Activated naive CD4-positive, alpha-beta T cell treated with anti-CD3 and anti-CD28 coated beads, Interleukin-2, amount 50 U/mL, for 72 hours (primary cell): Measurements from ENCODE around the gene NUTF2. TPM values are rescaled to one million over a fixed set of nuclear protein-coding genes. Genes with fewer than 3 reads are reported as not detected.
"Not testable (repeated sequence)": the region's sequence is repeated elsewhere in the genome, so short reads cannot be mapped to it uniquely, and the experiment has no call there.

ENCODE experiments used
- ATAC-seq, 2 donors: fragments of 150-1000 bp; cut with Tn5 transposase; 2 replicates each; pipeline ENCODE4 v1.10.0; 2021; ENCODE audit warnings: mild to moderate bottlenecking in 2 of 2, moderate library complexity in 2 of 2
- DNase-seq, 2 donors: peaks; one replicate each; pipeline ENCODE4 v3.0.0; 2021 to 2022; ENCODE audit warnings: low spot score in 2 of 2
- H3K27ac Mint-ChIP-seq, 2 donors: one replicate each; pipeline ENCODE4 v1.8.0; 2022; ENCODE audit warnings: mild to moderate bottlenecking in 2 of 2, mixed read lengths in 2 of 2
- H3K36me3 Mint-ChIP-seq, 2 donors: one replicate each; pipeline ENCODE4 v1.8.0; 2022; ENCODE audit warnings: mixed read lengths in 2 of 2
- H3K9me3 Mint-ChIP-seq, 2 donors: one replicate each; pipeline ENCODE4 v1.8.0; 2022; ENCODE audit warnings: mixed read lengths in 2 of 2
- total RNA-seq, 2 donors: library from RNA; stranded (reverse); gene quantifications; one replicate each; pipeline ENCODE4 v1.2.3, GENCODE V29; 2022

The NUTF2 gene
- total RNA-seq, 2 donors from 2014 or later: 111 to 160 TPM

- Mint-ChIP-seq H3K27ac (no peak overlapping the region), H3K36me3 (peaks cover 0 to 7% of the 10 kb centered on the region in 2 donors), H3K9me3 (no peaks in the 10 kb centered on the region)
- no peak for DNase-seq
- ATAC-seq: no peak
Observed at GRCh38 chr16:67885976-67886375, 39.2 kb downstream of the NUTF2 start.

DNA sequence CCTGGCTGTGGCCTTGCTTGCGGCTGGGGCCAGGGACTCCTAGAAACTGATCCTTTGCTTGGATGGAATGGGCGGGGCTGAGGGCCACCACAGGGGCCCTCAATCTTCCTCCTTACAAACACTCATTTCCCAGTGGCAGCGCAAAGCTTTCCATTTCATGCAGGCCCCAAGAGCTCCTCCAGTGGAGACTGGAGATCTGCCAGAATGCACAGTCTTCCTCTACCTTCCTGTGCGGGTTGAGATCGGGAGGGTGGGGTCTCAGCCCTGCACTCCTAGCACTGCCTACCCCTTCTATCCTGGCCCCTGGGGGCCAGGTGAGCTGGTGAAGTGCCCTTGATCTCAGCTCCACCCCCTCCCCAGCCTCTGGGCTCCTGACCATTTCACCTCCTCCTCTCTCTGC is 39.7 kb downstream of the NUTF2 start:
- no peak for ATAC-seq
- Mint-ChIP-seq H3K36me3 (peaks cover 0 to 7% of the 10 kb centered on the region in 2 donors), H3K9me3 (no peaks in the 10 kb centered on the region), H3K27ac (no peak overlapping the region)
- DNase-seq: no peak

DNA sequence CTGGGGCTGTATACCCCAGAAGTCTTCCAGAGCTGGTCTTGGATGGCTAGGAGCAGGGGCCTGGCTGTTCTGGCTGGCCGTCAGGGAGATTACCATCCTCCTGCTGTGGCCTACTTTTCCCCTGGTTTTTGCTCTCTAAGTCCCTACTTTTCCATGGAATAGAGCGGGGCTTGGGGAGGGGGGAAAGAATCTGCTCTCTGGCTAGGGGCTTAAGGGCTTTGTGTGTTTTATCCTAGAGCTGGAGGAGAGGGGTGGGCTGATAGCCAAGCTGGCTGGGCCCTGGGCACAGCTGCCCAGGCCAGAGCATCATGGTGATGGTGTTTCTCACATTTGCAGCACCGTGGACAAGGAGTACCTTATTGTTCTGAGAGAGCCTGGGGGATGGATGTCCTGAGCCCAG is 41.6 kb downstream of the NUTF2 start:
- H3K36me3 Mint-ChIP-seq: peaks cover under 1 to 4% of the 10 kb centered on the region in 2 donors
- ATAC-seq (no peak), DNase-seq (no peak)
- H3K27ac Mint-ChIP-seq: peak overlapping the region in 1 of 2 donors; percentile 86
- H3K9me3 Mint-ChIP-seq: no peaks in the 10 kb centered on the region

DNA sequence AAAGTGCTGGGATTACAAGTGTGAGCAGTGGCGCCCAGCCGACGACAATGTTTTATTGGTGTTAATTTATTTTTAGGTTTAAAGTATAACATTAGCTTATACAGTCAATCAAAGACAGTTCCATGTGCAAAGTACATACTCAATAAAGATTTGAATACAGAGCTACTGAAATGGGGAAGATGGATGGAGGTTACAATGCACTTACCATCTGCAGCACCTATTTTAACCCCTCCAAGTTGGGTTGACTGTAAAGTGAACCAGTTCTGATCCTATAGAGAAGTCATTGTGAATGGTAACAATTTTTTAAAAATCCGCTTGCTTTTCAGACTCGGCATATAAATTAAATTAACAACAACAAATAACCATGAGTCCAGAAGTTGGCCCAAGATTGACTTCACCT is 45.6 kb downstream of the NUTF2 start:
- H3K9me3 Mint-ChIP-seq: no peaks in the 10 kb centered on the region
- ATAC-seq (no peak), DNase-seq (no peak)
- H3K36me3 Mint-ChIP-seq: peaks cover 4 to 7% of the 10 kb centered on the region in 2 donors
- H3K27ac Mint-ChIP-seq: peak overlapping the region; percentile 66 to 94

DNA sequence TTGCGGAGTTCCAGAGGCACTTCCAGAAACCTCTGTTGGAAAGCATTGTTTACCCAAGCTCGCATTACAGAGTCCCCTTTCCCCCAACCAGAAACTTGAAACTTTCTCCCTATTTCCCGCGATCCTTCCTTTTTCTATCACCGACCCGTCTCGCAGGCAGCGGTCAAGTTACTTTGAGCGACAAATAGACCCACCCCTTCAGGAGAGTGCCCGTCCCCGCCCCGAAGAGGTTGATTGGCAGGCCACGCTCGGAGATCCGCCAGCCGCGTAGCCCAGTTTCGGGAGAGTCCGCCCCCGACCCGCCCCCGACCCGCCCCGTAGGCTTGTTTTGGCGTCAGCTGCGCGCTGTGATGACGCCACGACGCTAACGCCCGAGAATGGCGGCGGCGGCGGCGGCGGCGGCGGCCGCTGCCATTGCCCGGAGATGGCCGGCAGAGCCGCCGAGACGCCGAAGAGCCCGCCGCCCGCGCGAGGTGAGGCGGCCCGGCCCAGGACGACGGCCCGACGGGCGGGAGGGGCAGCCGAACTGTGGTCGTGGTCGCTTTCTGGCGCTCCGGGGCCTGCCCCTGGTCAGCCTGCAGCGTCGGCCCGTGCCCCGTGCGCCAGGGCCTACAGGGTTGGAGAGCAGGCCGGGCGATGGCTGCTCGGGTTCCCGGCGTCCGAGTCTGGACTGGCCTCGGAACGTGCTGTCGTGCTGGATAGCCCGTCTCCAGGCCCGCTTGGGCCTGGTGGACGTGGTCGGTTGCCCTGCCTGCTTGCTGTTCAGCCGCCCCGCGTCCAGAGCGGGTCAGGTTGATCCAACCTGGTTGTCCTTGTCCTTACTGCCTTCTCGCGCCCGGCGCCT is 46.4 kb downstream of the NUTF2 start, which contains the start of gene PSKH1:
TSS of gene PSKH1 (plus strand) at position 356 of the 844 bp plus-strand sequence. CDS start 15,496 bp downstream, outside the sequence.
- Mint-ChIP-seq H3K36me3 (peaks cover 4 to 7% of the 10 kb centered on the region in 2 donors), H3K9me3 (no peaks in the 10 kb centered on the region), H3K27ac (peak within 1 kb of the TSS; percentile 94 to 97)
- DNase-seq: peak; percentile 90 to 92
- ATAC-seq: peak; percentile 100

- Mint-ChIP-seq H3K9me3 (no peaks in the 10 kb centered on the region), H3K27ac (peak overlapping the region; percentile 94 to 97), H3K36me3 (peaks cover 4 to 7% of the 10 kb centered on the region in 2 donors)
- ATAC-seq (no peak), DNase-seq (no peak)
Observed at GRCh38 chr16:67893743-67894399, 47.1 kb downstream of the NUTF2 start.

- H3K36me3 Mint-ChIP-seq: peaks cover 4 to 7% of the 10 kb centered on the region in 2 donors
Observed at GRCh38 chr16:67897231-67897630, 50.5 kb downstream of the NUTF2 start.

DNA sequence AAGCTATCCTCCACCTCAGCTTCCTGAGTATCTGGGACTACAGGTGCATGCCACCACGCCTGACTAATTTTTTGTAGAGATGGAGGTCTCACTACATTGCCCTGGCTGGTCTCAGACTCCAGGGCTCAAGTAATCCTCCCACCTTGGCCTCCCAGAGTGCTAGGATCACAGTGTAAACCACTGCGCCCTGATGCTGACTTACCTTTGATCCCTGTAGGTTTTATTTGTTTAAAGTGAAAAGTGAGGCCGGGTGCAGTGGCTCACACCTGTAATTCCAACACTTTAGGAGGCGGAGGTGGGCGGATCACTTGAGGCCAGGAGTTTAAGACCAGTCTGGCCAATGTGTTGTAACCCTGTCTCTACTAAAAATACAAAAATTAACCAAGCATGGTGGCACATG is 55.0 kb downstream of the NUTF2 start:
- Mint-ChIP-seq H3K27ac (peak overlapping the region in 1 of 2 donors; percentile 22), H3K9me3 (no peaks in the 10 kb centered on the region), H3K36me3 (no peaks in the 10 kb centered on the region)
- ATAC-seq (no peak), DNase-seq (no peak)

More at GRCh38 chr16:67897231-67897630, 50.5 kb downstream of the NUTF2 start:
- no peaks in the 10 kb centered on the region for H3K9me3 Mint-ChIP-seq
- no peak overlapping the region for H3K27ac Mint-ChIP-seq
- no peak for DNase-seq
- no peak for ATAC-seq

DNA sequence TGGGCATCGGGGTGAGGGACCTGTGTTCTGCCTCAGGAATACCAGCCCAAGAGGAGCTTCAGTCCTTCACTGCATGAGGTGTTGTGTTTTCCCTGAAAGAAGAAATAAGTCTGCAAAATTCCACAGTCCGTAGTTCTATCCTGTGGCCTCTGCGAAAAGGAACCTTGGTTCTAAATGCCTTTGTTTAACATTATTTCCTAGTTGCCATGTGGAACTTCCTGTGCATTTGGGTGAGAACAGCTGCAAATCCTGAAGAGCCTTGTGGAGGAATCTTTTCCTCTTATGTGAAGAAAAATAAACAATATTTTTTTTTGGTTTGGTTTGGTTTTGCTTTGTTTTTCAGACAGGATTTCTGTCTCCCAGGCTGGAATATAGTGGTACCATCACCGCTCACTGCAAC is 56.1 kb downstream of the NUTF2 start:
- ATAC-seq: no peak
- no peaks in the 10 kb centered on the region for H3K36me3 Mint-ChIP-seq
- DNase-seq: no peak
- no peaks in the 10 kb centered on the region for H3K9me3 Mint-ChIP-seq
- H3K27ac Mint-ChIP-seq: no peak overlapping the region

DNA sequence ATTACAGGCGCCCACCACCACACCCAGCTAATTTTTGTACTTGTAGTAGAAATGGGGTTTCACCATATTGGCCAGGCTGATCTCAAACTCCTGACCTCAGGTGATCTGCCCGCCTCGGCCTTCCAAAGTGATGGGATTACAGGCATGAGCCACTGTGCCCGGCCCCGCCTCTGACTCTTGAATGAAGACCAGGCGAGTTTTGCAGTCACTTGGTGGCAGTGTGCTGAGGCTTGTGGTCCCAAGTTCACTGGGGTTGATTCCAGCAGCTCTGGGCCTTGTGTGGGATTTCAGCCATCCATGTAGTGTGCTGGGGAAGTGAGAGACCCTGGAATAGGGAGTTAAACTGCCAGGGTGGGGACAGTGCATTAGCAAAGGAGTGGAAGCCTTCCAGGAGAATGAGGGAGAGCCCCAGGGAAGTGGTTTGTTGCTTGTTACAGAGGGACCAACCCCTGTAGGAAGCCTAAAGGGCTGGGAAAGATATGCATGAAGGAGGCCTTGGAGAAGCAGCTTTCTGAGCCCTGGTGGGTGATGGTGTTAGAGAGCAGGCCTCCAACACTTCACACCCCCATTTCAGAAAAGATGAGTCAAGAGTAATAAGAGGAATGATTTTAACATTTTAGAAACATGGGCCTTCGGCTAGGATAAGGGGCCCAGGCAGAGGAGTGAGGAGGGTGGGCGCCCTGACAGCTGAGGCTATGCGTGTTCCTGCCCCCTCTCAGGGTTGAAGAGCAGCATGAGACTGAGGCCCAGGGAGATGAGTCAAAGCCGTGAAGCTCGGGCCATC is 60.9 kb downstream of the NUTF2 start:
- Mint-ChIP-seq H3K36me3 (no peaks in the 10 kb centered on the region), H3K9me3 (no peaks in the 10 kb centered on the region), H3K27ac (peak overlapping the region; percentile 0 to 72)
- DNase-seq: no peak
- ATAC-seq: no peak

GRCh38 chr16:67909056-67909742 is 62.5 kb downstream of the NUTF2 start:
- H3K9me3 Mint-ChIP-seq: no peaks in the 10 kb centered on the region
- DNase-seq (no peak), ATAC-seq (no peak)
- H3K27ac Mint-ChIP-seq: peak overlapping the region; percentile 72 to 80
- H3K36me3 Mint-ChIP-seq: no peaks in the 10 kb centered on the region

GRCh38 chr16:67910158-67910557 is 63.4 kb downstream of the NUTF2 start:
- H3K9me3 Mint-ChIP-seq: no peaks in the 10 kb centered on the region
- peak in 1 of 2 donors; percentile 38 for DNase-seq
- peak overlapping the region; percentile 46 to 80 for H3K27ac Mint-ChIP-seq
- peak; percentile 90 for ATAC-seq
- H3K36me3 Mint-ChIP-seq: no peaks in the 10 kb centered on the region

DNA sequence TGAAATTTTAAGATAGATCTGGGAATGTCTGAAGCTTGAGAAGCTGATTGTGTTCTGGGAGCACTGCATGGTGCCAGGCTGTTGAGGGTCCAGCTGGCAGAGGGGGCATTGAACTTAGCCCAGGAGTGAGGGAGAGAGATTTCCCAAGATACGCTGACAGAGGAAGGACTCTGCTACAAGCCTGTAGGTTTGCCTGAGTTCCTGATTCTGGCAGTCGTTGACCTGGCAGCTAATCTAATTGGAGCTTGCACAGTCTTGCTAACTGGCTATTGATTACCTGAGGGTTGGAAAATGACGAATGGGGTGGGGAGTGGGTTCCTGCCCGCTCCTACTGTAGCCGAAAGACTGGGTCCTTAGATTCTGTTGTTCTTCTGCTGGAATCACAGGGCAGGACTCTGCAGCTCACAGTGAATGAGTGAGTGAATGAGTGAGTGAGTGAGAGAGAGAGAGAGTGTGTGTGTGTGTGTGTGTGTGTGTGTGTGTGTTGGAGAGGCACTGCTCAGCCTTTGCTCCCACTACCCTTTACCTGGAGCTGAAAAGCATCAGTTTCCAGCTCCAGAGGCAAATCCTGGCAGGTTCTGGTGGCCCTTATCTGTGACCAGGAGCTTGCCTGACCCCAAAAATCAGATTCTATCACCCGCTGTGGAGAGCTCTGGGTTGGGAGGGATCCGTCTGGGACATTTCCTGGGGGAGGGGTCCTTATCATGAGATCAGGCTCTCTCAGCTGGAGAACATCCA is 68.2 kb downstream of the NUTF2 start:
- H3K9me3 Mint-ChIP-seq: no peaks in the 10 kb centered on the region
- H3K36me3 Mint-ChIP-seq: no peaks in the 10 kb centered on the region
- DNase-seq (no peak), ATAC-seq (no peak)
- H3K27ac Mint-ChIP-seq: peak overlapping the region in 1 of 2 donors; percentile 65

GRCh38 chr16:67915496-67915769 is 68.7 kb downstream of the NUTF2 start:
- H3K27ac Mint-ChIP-seq, H3K9me3 Mint-ChIP-seq, H3K36me3 Mint-ChIP-seq, ATAC-seq, DNase-seq: not testable (repeated sequence)

- peak overlapping the region in 1 of 2 donors; percentile 34 for H3K27ac Mint-ChIP-seq
- DNase-seq (no peak), ATAC-seq (no peak)
- H3K9me3 Mint-ChIP-seq: no peaks in the 10 kb centered on the region
- H3K36me3 Mint-ChIP-seq: no peaks in the 10 kb centered on the region
Observed at GRCh38 chr16:67915831-67916723, 69.3 kb downstream of the NUTF2 start.
